GM21825 (cell line): Measurements from ENCODE around the gene GAS6.
"Not testable (repeated sequence)": the region's sequence is repeated elsewhere in the genome, so short reads cannot be mapped to it uniquely, and the experiment has no call there.

Experiments
- ATAC-seq: cut with Tn5 transposase; IDR thresholded peaks from one replicate; pipeline ENCODE4 v1.9.1; 2021; ENCODE audit warnings: mild to moderate bottlenecking, moderate library complexity; ENCODE audit not compliant: unreplicated experiment

The GAS6 gene

GRCh38 chr13:113863524-113864272 lies at the start of gene GAS6:
TSS of gene GAS6 (minus strand) at chr13:113864076. CDS start at chr13:113863920, 156 bp downstream.
- ATAC-seq, result no peak

- not testable (repeated sequence) for ATAC-seq
Measured at GRCh38 chr13:113913408-113913807, 49.5 kb upstream of the GAS6 start.

GRCh38 chr13:113912596-113912995 lies 48.7 kb upstream of the GAS6 start:
- no peak for ATAC-seq

GRCh38 chr13:113907635-113908617 lies 44.0 kb upstream of the GAS6 start:
- no peak for ATAC-seq

GRCh38 chr13:113906571-113906970 lies 42.7 kb upstream of the GAS6 start:
- no peak for ATAC-seq

- no peak for ATAC-seq
Measured at GRCh38 chr13:113905942-113906341, 42.1 kb upstream of the GAS6 start.

GRCh38 chr13:113905018-113905417 lies 41.1 kb upstream of the GAS6 start:
- no peak for ATAC-seq

- no peak for ATAC-seq
Measured at GRCh38 chr13:113904411-113904810, 40.5 kb upstream of the GAS6 start.

- no peak for ATAC-seq
Measured at GRCh38 chr13:113903912-113904311, 40.0 kb upstream of the GAS6 start.

- ATAC-seq, result no peak
Measured at GRCh38 chr13:113902986-113903775, 39.3 kb upstream of the GAS6 start.

- ATAC-seq, result no peak
Measured at GRCh38 chr13:113902481-113902880, 38.6 kb upstream of the GAS6 start.

- ATAC-seq, result no peak
Measured at GRCh38 chr13:113901642-113902041, 37.8 kb upstream of the GAS6 start.

GRCh38 chr13:113901231-113901630 lies 37.4 kb upstream of the GAS6 start:
- ATAC-seq, result no peak

- no peak for ATAC-seq
Measured at GRCh38 chr13:113900646-113901045, 36.8 kb upstream of the GAS6 start.

GRCh38 chr13:113898391-113898790 lies 34.5 kb upstream of the GAS6 start:
- no peak for ATAC-seq

- ATAC-seq, result no peak
Measured at GRCh38 chr13:113897966-113898365, 34.1 kb upstream of the GAS6 start.

GRCh38 chr13:113897161-113897560 lies 33.3 kb upstream of the GAS6 start:
- ATAC-seq, result no peak

GRCh38 chr13:113895436-113895835 lies 31.6 kb upstream of the GAS6 start:
- no peak for ATAC-seq

GRCh38 chr13:113890774-113891480 lies 27.1 kb upstream of the GAS6 start:
- ATAC-seq, result no peak

- ATAC-seq, result no peak
Measured at GRCh38 chr13:113889467-113889866, 25.6 kb upstream of the GAS6 start.
